GM12892 (cell line): Measurements from ENCODE around the gene GANC.

Experiments used
- POLR2A ChIP-seq: IDR thresholded peaks from 2 replicates; pipeline ENCODE4 v1.6.1; 2011; ENCODE audit warnings: low read depth, low read length, control low read depth
- POLR2AphosphoS5 ChIP-seq: IDR thresholded peaks from 2 replicates; pipeline ENCODE4 v1.6.1; 2011; ENCODE audit warnings: low read depth, low read length, control low read depth
- TAF1 ChIP-seq: IDR thresholded peaks from 2 replicates; pipeline ENCODE4 v1.6.1; 2011; ENCODE audit warnings: low read depth, mild to moderate bottlenecking, control low read depth, low read length, borderline replicate concordance

GRCh38 chr15:42335074-42335473 is 62.1 kb downstream of the GANC start:
- no peak for TF ChIP-seq POLR2A
- no peak for TF ChIP-seq POLR2AphosphoS5
- no peak for TF ChIP-seq TAF1
